ENCODE results near the gene VEGFC. TPM values are rescaled to one million over a fixed set of nuclear protein-coding genes. Genes with fewer than 3 reads are reported as not detected.
A peak's percentile ranks its signal among the peaks of the same experiment; 100 is the strongest.

The VEGFC gene
- total RNA-seq, 2 donors from 2014 or later = 5.1 to 20.4 TPM

DNA sequence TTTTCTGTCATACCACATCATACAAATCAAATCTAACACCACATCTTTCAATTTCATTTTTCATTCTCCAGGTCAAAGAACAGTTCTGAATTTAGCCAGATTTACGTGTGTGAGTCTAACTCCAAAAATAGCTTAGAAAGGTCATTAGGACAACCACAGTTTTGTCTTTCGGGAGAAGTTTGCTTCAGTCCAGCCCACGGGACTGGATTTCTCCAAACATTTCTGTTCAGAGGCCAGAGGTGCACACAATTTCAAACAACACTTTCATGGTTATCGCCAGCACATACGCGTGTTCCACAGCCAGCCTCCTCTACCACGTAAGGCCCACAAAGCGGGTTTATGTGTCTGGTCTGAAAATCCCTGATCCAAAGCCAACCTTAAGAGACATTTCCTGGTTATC lies 65.9 kb downstream of the VEGFC start:
- no peaks in the 10 kb centered on the region for H3K4me1 ChIP-seq (ENCODE audit: control insufficient read depth in 1 of 2, low read depth in 2 of 2)
- no peaks in the 10 kb centered on the region for H3K36me3 ChIP-seq
- no peaks in the 10 kb centered on the region for H3K9me3 ChIP-seq
- no peak overlapping the region for H3K27ac ChIP-seq
- DNase-seq (ENCODE audit: low spot score) (no peak), ATAC-seq (ENCODE audit: insufficient number of reproducible peaks, low FRiP score, low read depth) (no peak)
- TF ChIP-seq CTCF (IDR thresholded peaks at IDR 0.05) = no peak
- H3K4me3 ChIP-seq = no peak overlapping the region
- no peaks in the 10 kb centered on the region for H3K27me3 ChIP-seq (replicated peaks; ENCODE audit: insufficient read depth)

DNA sequence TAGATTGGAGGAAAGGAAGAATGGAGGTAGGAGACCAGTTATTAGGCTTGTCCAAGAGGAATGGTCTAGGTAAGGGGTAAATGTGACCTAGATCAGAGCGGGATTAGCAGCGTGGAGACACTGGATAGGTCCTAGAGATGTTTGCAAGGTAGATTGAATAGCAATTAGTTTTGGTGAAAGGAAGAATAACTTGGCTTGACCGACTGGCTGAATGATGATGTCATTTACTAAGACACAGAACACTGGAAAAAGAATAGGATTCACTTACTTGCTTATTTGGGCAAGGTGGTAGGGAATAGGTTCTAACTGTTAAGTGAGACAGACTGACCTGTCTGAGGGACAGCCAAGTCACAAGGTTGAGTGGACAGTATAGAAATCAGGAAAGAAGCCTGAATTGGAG lies 71.3 kb downstream of the VEGFC start:
- Histone ChIP-seq H3K36me3 (no peaks in the 10 kb centered on the region), H3K4me3 (no peak overlapping the region), H3K4me1 (ENCODE audit: control insufficient read depth in 1 of 2, low read depth in 2 of 2) (no peaks in the 10 kb centered on the region), H3K27me3 (replicated peaks; ENCODE audit: insufficient read depth) (no peaks in the 10 kb centered on the region), H3K27ac (no peak overlapping the region), H3K9me3 (no peaks in the 10 kb centered on the region)
- no peak for DNase-seq (ENCODE audit: low spot score)
- TF ChIP-seq CTCF (IDR thresholded peaks at IDR 0.05) = no peak
- ATAC-seq (ENCODE audit: insufficient number of reproducible peaks, low FRiP score, low read depth) = no peak

- H3K36me3 ChIP-seq = no peaks in the 10 kb centered on the region
- H3K4me3 ChIP-seq = no peak overlapping the region
- no peak for TF ChIP-seq CTCF (IDR thresholded peaks at IDR 0.05)
- no peak for ATAC-seq (ENCODE audit: insufficient number of reproducible peaks, low FRiP score, low read depth)
- no peaks in the 10 kb centered on the region for H3K9me3 ChIP-seq
- DNase-seq (ENCODE audit: low spot score) = no peak
- H3K4me1 ChIP-seq (ENCODE audit: control insufficient read depth in 1 of 2, low read depth in 2 of 2) = no peaks in the 10 kb centered on the region
- no peaks in the 10 kb centered on the region for H3K27me3 ChIP-seq (replicated peaks; ENCODE audit: insufficient read depth)
- no peak overlapping the region for H3K27ac ChIP-seq
Observed at GRCh38 chr4:176718881-176719280, 73.8 kb downstream of the VEGFC start.

DNA sequence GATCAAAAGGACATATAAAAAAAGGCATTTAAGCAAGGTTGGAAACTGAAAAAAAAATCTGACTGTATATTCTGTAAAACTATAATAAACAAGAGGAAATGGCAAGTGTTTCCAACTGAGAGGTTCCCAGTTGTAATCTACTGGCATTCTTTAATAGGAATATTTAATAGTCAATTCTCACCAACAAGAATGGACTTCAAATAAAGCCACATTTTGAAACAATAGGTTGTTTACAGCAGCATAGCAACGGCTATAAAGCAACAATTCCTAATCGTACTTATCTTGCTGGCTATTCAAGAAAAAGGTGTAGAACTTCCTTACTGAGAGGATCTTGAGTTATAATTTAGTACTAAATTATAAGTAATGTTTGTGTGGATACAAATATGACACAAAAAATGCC lies 75.5 kb downstream of the VEGFC start:
- DNase-seq (ENCODE audit: low spot score) = no peak
- no peak for ATAC-seq (ENCODE audit: insufficient number of reproducible peaks, low FRiP score, low read depth)
- Histone ChIP-seq H3K4me1 (ENCODE audit: control insufficient read depth in 1 of 2, low read depth in 2 of 2) (no peaks in the 10 kb centered on the region), H3K9me3 (no peaks in the 10 kb centered on the region), H3K27me3 (replicated peaks; ENCODE audit: insufficient read depth) (no peaks in the 10 kb centered on the region), H3K36me3 (no peaks in the 10 kb centered on the region), H3K4me3 (no peak overlapping the region), H3K27ac (no peak overlapping the region)
- no peak for TF ChIP-seq CTCF (IDR thresholded peaks at IDR 0.05)

GRCh38 chr4:176709417-176709816 lies 83.3 kb downstream of the VEGFC start:
- no peaks in the 10 kb centered on the region for H3K36me3 ChIP-seq
- H3K4me3 ChIP-seq = peak overlapping the region; percentile 1
- no peak for TF ChIP-seq CTCF (IDR thresholded peaks at IDR 0.05)
- H3K27ac ChIP-seq = peak overlapping the region in 1 of 2 donors; percentile 54
- H3K4me1 ChIP-seq (ENCODE audit: control insufficient read depth in 1 of 2, low read depth in 2 of 2) = peaks cover 4 to 8% of the 10 kb centered on the region in 2 donors
- ATAC-seq (ENCODE audit: insufficient number of reproducible peaks, low FRiP score, low read depth) (no peak), DNase-seq (ENCODE audit: low spot score) (no peak)
- H3K9me3 ChIP-seq = no peaks in the 10 kb centered on the region
- H3K27me3 ChIP-seq (replicated peaks; ENCODE audit: insufficient read depth) = no peaks in the 10 kb centered on the region
